Adipose tissue (tissue), 3 donors: ENCODE data around the gene CDYL. TPM values are rescaled to one million over a fixed set of nuclear protein-coding genes. Genes with fewer than 3 reads are reported as not detected.

ENCODE experiments used
- H3K27ac ChIP-seq: one replicate; pipeline ENCODE4 v1.5.1; 2013; ENCODE audit warnings: low read depth, low read length
- WGBS, 3 donors: extraction: QIAGEN DNeasy Blood & Tissue Kit; methylation state at CpG; one replicate each; pipeline ENCODE4 v1.1.7; 2013; 5-methylcytosine and 5-hydroxymethylcytosine counted together
- polyA plus RNA-seq, 3 donors: library from polyadenylated mRNA; stranded (reverse); fragments of 200-250 nt; gene quantifications; one replicate each; pipeline ENCODE4 v1.2.3, GENCODE V29; 2013
- donor health status: healthy with polysubstance abuse.
- donor health status: Bipolar disorder and iron deficiency.
- donor health status: healthy.

The CDYL gene
- polyA plus RNA-seq, 3 donors, result 3.3 to 10.7 (median 8.2) TPM

GRCh38 chr6:4912559-4912958, 136.4 kb downstream of the CDYL start:
- no peak overlapping the region for H3K27ac ChIP-seq
- 90 to 95% (median 93%) methylated on average over 5 of the region's 5 CpGs for WGBS, 3 donors

GRCh38 chr6:4913705-4914419, 137.7 kb downstream of the CDYL start:
- H3K27ac ChIP-seq, result no peak overlapping the region
- WGBS, 3 donors, result 61 to 79% (median 65%) methylated on average over 10 of the region's 10 CpGs

GRCh38 chr6:4914420-4915159, 138.4 kb downstream of the CDYL start:
- H3K27ac ChIP-seq, result no peak overlapping the region
- WGBS, 3 donors, result 63 to 73% (median 66%) methylated on average over 14 of the region's 14 CpGs

- no peak overlapping the region for H3K27ac ChIP-seq
- WGBS, 3 donors, result 50 to 74% (median 51%) methylated on average over 5 of the region's 5 CpGs
These were observed 140.9 kb downstream of the CDYL start for GRCh38 chr6:4916954-4917561.

GRCh38 chr6:4920914-4921410, 144.8 kb downstream of the CDYL start:
- no peak overlapping the region for H3K27ac ChIP-seq
- 89 to 93% (median 90%) methylated on average over 5 of the region's 5 CpGs for WGBS, 3 donors

- 71 to 86% (median 72%) methylated on average over 13 of the region's 13 CpGs for WGBS, 3 donors
- no peak overlapping the region for H3K27ac ChIP-seq
These were observed 146.4 kb downstream of the CDYL start for GRCh38 chr6:4922488-4923037.

- WGBS, 3 donors, result 75 to 93% (median 87%) methylated on average over 3 of the region's 3 CpGs
- H3K27ac ChIP-seq, result no peak overlapping the region
These were observed 146.9 kb downstream of the CDYL start for GRCh38 chr6:4923081-4923480.

GRCh38 chr6:4924661-4925271, 148.6 kb downstream of the CDYL start:
- WGBS, 3 donors, result 86 to 95% (median 89%) methylated on average over 9 of the region's 9 CpGs

GRCh38 chr6:4925580-4925979, 149.4 kb downstream of the CDYL start:
- 90 to 91% (median 91%) methylated on average over 12 of the region's 12 CpGs for WGBS, 3 donors

More at GRCh38 chr6:4924661-4925271, 148.6 kb downstream of the CDYL start:
- H3K27ac ChIP-seq, result no peak overlapping the region

GRCh38 chr6:4928426-4928825, 152.2 kb downstream of the CDYL start:
- 81 to 94% (median 82%) methylated on average over 3 of the region's 3 CpGs for WGBS, 3 donors
- H3K27ac ChIP-seq, result no peak overlapping the region

More at GRCh38 chr6:4925580-4925979, 149.4 kb downstream of the CDYL start:
- no peak overlapping the region for H3K27ac ChIP-seq

- H3K27ac ChIP-seq, result no peak overlapping the region
- WGBS, 3 donors, result 78 to 90% (median 85%) methylated on average over 1 of the region's 1 CpG
These were observed 153.0 kb downstream of the CDYL start for GRCh38 chr6:4929097-4929718.

GRCh38 chr6:4930025-4930691, 154.0 kb downstream of the CDYL start:
- no peak overlapping the region for H3K27ac ChIP-seq
- WGBS, 3 donors, result 78 to 96% (median 81%) methylated on average over 4 of the region's 4 CpGs

GRCh38 chr6:4931530-4932227, 155.5 kb downstream of the CDYL start:
- WGBS, 3 donors, result 74 to 92% (median 86%) methylated on average over 11 of the region's 11 CpGs
- no peak overlapping the region for H3K27ac ChIP-seq

GRCh38 chr6:4932228-4932903, 156.2 kb downstream of the CDYL start:
- WGBS, 3 donors, result 82 to 86% (median 85%) methylated on average over 8 of the region's 8 CpGs

GRCh38 chr6:4935486-4935885, 159.3 kb downstream of the CDYL start:
- H3K27ac ChIP-seq, result no peak overlapping the region
- WGBS, 3 donors, result 88 to 93% (median 91%) methylated on average over 10 of the region's 10 CpGs

More at GRCh38 chr6:4932228-4932903, 156.2 kb downstream of the CDYL start:
- no peak overlapping the region for H3K27ac ChIP-seq

- no peak overlapping the region for H3K27ac ChIP-seq
- WGBS, 3 donors, result 65 to 81% (median 68%) methylated on average over 13 of the region's 13 CpGs
These were observed 159.9 kb downstream of the CDYL start for GRCh38 chr6:4935975-4936680.
